ENCODE results near the gene ARFRP1. TPM values are rescaled to one million over a fixed set of nuclear protein-coding genes. Genes with fewer than 3 reads are reported as not detected.

Gene ARFRP1
- total and polyA plus RNA-seq, 2 of the 13 experiments (the other 11 are each of a cell fraction or from before 2014, with no cell fraction given): 32.0 to 51.1 TPM

DNA sequence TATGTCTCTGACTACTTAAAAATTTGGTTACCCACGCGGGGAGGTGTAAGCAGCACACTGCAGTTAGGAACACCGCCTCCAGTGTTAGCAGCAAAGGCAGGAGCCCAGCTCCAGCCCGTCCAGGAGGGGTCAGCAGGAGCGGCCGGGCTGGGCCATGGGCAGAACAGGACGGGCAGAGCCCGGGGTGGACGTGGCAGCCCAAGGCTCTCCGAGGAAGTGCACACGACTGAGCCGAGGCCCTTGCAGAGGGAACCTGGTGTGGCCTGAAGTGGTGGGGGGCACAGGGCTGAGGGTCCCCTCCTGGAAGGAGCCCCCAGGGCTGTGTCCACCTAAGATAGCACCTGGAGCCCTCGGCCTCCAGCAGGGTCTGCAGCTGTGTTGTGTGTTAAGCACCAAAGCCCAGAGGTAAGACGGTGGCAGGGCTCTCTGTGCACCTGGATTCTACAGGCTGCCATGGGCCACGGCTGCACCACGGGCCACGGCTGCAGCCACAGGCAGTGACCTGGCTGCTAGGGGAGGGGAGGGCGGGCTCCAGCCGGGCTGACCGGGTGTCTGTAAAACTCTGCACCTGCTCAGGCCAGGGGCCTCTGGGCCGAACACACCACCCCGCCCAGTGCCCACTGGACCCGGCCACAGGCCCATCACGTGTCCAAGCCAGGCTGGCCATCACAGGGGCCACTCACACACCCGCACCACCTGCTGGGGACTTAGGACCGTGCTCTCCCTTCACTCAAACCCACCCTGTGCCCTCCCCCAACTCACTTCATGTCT lies 38.4 kb upstream of the ARFRP1 start (continued):
- TF ChIP-seq, protein P1, sequence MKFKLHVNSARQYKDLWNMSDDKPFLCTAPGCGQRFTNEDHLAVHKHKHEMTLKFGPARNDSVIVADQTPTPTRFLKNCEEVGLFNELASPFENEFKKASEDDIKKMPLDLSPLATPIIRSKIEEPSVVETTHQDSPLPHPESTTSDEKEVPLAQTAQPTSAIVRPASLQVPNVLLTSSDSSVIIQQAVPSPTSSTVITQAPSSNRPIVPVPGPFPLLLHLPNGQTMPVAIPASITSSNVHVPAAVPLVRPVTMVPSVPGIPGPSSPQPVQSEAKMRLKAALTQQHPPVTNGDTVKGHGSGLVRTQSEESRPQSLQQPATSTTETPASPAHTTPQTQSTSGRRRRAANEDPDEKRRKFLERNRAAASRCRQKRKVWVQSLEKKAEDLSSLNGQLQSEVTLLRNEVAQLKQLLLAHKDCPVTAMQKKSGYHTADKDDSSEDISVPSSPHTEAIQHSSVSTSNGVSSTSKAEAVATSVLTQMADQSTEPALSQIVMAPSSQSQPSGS (CRISPR knock-in tag; IDR thresholded peaks at IDR 0.05): no peak
- TF ChIP-seq TEAD2 (CRISPR knock-in tag; IDR thresholded peaks at IDR 0.05) (no peak), ZIK1 (CRISPR knock-in tag; IDR thresholded peaks at IDR 0.05; ENCODE audit: borderline replicate concordance, low read depth) (no peak), REPIN1 (CRISPR knock-in tag; IDR thresholded peaks at IDR 0.05; ENCODE audit: borderline replicate concordance, low read depth) (peak; percentile 27; the same call in 1 of the 2 replicates), SIN3B (IDR thresholded peaks at IDR 0.05; ENCODE audit: low read length) (no peak), ZNF674 (CRISPR knock-in tag; IDR thresholded peaks at IDR 0.05; ENCODE audit: low read depth) (no peak), NFYB (CRISPR knock-in tag; IDR thresholded peaks at IDR 0.05) (no peak), PCBP2 (optimal IDR thresholded peaks at IDR 0.05; ENCODE audit: low read depth, low read length, poor library complexity, severe bottlenecking) (no peak), TGIF2 (CRISPR knock-in tag; IDR thresholded peaks at IDR 0.05) (no peak; the same call in 1 of the 2 replicates), MAFK (conservative IDR thresholded peaks at IDR 0.05 in 1 of 2, IDR thresholded peaks at IDR 0.05 in 1 of 2; ENCODE audit: low read length in 2 of 2) (no peak), CCAR2 (optimal IDR thresholded peaks at IDR 0.05; ENCODE audit: low read depth, low read length) (no peak), YEATS2 (CRISPR knock-in tag; IDR thresholded peaks at IDR 0.05; ENCODE audit: borderline replicate concordance) (no peak), RARG (CRISPR knock-in tag; IDR thresholded peaks at IDR 0.05; ENCODE audit: low read depth) (no peak), POGZ (CRISPR knock-in tag; IDR thresholded peaks at IDR 0.05) (0 out of 2 replicates have a peak, but pooled peaks have one; percentile 24), TCF12 (IDR thresholded peaks at IDR 0.05) (no peak), TCF12 (CRISPR knock-in tag; IDR thresholded peaks at IDR 0.05) (peak; percentile 83; the same call in 1 of the 2 replicates)
- TF ChIP-seq, protein P2, sequence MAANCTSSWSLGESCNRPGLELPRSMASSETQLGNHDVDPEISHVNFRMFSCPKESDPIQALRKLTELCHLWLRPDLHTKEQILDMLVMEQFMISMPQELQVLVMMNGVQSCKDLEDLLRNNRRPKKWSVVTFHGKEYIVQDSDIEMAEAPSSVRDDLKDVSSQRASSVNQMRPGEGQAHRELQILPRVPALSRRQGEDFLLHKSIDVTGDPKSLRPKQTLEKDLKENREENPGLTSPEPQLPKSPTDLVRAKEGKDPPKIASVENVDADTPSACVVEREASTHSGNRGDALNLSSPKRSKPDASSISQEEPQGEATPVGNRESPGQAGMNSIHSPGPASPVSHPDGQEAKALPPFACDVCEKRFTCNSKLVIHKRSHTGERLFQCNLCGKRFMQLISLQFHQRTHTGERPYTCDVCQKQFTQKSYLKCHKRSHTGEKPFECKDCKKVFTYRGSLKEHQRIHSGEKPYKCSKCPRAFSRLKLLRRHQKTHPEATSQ (CRISPR knock-in tag; IDR thresholded peaks at IDR 0.05; ENCODE audit: borderline replicate concordance): no peak
- TF ChIP-seq, protein P3, sequence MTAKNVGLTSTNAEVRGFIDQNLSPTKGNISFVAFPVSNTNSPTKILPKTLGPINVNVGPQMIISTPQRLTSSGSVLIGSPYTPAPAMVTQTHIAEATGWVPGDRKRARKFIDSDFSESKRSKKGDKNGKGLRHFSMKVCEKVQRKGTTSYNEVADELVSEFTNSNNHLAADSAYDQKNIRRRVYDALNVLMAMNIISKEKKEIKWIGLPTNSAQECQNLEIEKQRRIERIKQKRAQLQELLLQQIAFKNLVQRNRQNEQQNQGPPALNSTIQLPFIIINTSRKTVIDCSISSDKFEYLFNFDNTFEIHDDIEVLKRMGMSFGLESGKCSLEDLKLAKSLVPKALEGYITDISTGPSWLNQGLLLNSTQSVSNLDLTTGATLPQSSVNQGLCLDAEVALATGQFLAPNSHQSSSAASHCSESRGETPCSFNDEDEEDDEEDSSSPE (CRISPR knock-in tag; IDR thresholded peaks at IDR 0.05): no peak
- TF ChIP-seq, protein P4, sequence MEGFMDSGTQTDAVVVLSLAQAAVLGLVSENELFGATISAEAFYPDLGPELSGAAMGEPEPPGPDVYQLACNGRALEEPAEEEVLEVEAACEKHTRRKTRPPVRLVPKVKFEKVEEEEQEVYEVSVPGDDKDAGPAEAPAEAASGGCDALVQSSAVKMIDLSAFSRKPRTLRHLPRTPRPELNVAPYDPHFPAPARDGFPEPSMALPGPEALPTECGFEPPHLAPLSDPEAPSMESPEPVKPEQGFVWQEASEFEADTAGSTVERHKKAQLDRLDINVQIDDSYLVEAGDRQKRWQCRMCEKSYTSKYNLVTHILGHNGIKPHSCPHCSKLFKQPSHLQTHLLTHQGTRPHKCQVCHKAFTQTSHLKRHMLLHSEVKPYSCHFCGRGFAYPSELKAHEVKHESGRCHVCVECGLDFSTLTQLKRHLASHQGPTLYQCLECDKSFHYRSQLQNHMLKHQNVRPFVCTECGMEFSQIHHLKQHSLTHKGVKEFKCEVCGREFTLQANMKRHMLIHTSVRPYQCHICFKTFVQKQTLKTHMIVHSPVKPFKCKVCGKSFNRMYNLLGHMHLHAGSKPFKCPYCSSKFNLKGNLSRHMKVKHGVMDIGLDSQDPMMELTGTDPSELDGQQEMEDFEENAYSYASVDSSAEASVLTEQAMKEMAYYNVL (CRISPR knock-in tag; IDR thresholded peaks at IDR 0.05; ENCODE audit: borderline replicate concordance): no peak
- TF ChIP-seq, protein P5, sequence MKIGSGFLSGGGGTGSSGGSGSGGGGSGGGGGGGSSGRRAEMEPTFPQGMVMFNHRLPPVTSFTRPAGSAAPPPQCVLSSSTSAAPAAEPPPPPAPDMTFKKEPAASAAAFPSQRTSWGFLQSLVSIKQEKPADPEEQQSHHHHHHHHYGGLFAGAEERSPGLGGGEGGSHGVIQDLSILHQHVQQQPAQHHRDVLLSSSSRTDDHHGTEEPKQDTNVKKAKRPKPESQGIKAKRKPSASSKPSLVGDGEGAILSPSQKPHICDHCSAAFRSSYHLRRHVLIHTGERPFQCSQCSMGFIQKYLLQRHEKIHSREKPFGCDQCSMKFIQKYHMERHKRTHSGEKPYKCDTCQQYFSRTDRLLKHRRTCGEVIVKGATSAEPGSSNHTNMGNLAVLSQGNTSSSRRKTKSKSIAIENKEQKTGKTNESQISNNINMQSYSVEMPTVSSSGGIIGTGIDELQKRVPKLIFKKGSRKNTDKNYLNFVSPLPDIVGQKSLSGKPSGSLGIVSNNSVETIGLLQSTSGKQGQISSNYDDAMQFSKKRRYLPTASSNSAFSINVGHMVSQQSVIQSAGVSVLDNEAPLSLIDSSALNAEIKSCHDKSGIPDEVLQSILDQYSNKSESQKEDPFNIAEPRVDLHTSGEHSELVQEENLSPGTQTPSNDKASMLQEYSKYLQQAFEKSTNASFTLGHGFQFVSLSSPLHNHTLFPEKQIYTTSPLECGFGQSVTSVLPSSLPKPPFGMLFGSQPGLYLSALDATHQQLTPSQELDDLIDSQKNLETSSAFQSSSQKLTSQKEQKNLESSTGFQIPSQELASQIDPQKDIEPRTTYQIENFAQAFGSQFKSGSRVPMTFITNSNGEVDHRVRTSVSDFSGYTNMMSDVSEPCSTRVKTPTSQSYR (CRISPR knock-in tag; IDR thresholded peaks at IDR 0.05; ENCODE audit: borderline replicate concordance): no peak
